GM12878 (cell line): ENCODE measurements around the gene FGFRL1. TPM values are rescaled to one million over a fixed set of nuclear protein-coding genes. Genes with fewer than 3 reads are reported as not detected.

Source experiments
- ATAC-seq: fragments of 200-7000 bp; cut with Tn5 transposase; 3 replicates; pipeline ENCODE4 v1.9.1; 2020; ENCODE audit warnings: mild to moderate bottlenecking, moderate library complexity
- BruUV-seq: library from RNA; stranded (reverse); fragments of 400-500 nt; replicated peaks from 2 replicates; lab custom pipeline; 2021; lab: Mats Ljungman, UMichigan
- CTCF ChIA-PET: fragments of 300-600 bp; sonication (Branson Sonifier 250); formaldehyde crosslinking; extraction: SDS; loops from one replicate; lab custom pipeline; 2021; ENCODE audit warnings: inconsistent platforms; lab: Yijun Ruan, JAX
- POLR2A ChIA-PET: fragments of 350-600 bp; formaldehyde crosslinking; extraction: SDS; loops from one replicate; lab custom pipeline; 2021; ENCODE audit warnings: inconsistent platforms; lab: Charles Lee
- RAD21 ChIA-PET: fragments of 300-600 bp; sonication (Branson Sonifier 250); formaldehyde crosslinking; loops from one replicate; lab custom pipeline; 2023; ENCODE audit warnings: antibody characterized with exemption; ENCODE audit not compliant: unreplicated experiment; lab: Charles Lee
- SMC1A ChIA-PET: fragments of 300-600 bp; sonication (Branson Sonifier 250); formaldehyde crosslinking; loops from one replicate; lab custom pipeline; 2023; ENCODE audit not compliant: unreplicated experiment, uncharacterized antibody; lab: Charles Lee
- DNase-seq: peaks from one replicate; pipeline ENCODE4 v3.0.0-alpha.2; 2011; ENCODE audit warnings: low read depth, low spot score
- FAIRE-seq: peaks from 3 replicates; lab custom pipeline; 2011; peaks lifted over from hg19 to GRCh38; lab: Jason Lieb, UNC
- H2AFZ ChIP-seq: 2 replicates; pipeline ENCODE4 v1.6.0; 2011; ENCODE audit warnings: low read depth, low read length, control low read depth; ENCODE audit not compliant: control insufficient read depth
- H3K27ac ChIP-seq: 2 replicates; pipeline ENCODE4 v1.5.1; 2011; ENCODE audit warnings: control low read depth; ENCODE audit not compliant: control insufficient read depth, insufficient read depth
- H3K27me3 ChIP-seq, 2 experiments: replicated peaks in 1 of 2; 2 replicates each; pipeline versions ENCODE4 v1.6.0 to v1.6.1; 2011; ENCODE audit warnings: low read length in 1 of 2; ENCODE audit not compliant: control insufficient read depth in 2 of 2, insufficient read depth in 2 of 2
- H3K36me3 ChIP-seq, 2 experiments: 2 replicates each; pipeline ENCODE4 v1.5.1; 2011; ENCODE audit warnings: low read length in 1 of 2; ENCODE audit not compliant: control insufficient read depth in 2 of 2, insufficient read depth in 2 of 2
- H3K4me1 ChIP-seq: 2 replicates; pipeline ENCODE4 v1.6.1; 2011; ENCODE audit warnings: mild to moderate bottlenecking, low read length, moderate library complexity, mixed read lengths; ENCODE audit not compliant: control insufficient read depth, insufficient read depth
- H3K4me2 ChIP-seq: 2 replicates; pipeline ENCODE4 v1.6.0; 2011; ENCODE audit warnings: control low read depth; ENCODE audit not compliant: control insufficient read depth, insufficient read depth
- H3K4me3 ChIP-seq: fragments of 200-600 bp; sonication (generic); 2 replicates; pipeline ENCODE4 v1.5.1; 2016
- H3K79me2 ChIP-seq: 2 replicates; pipeline ENCODE4 v1.6.0; 2011; ENCODE audit warnings: low read length; ENCODE audit not compliant: control insufficient read depth, insufficient read depth
- H3K9ac ChIP-seq: 2 replicates; pipeline ENCODE4 v1.8.0; 2011; ENCODE audit warnings: low read length, control low read depth, mixed read lengths; ENCODE audit not compliant: control insufficient read depth, insufficient read depth
- H3K9me3 ChIP-seq: replicated peaks from 3 replicates; pipeline ENCODE4 v1.5.1; 2011; ENCODE audit warnings: mild to moderate bottlenecking, low read length; ENCODE audit not compliant: control insufficient read depth, insufficient read depth
- H4K20me1 ChIP-seq: 2 replicates; pipeline ENCODE4 v1.6.0; 2011; ENCODE audit not compliant: control insufficient read depth, insufficient read depth
- BCL11A ChIP-seq: IDR thresholded peaks from 2 replicates; pipeline ENCODE4 v1.6.1; 2011; ENCODE audit warnings: low read depth, low read length
- CEBPB ChIP-seq, 2 experiments: fragments of 150-350 bp in 1 of 2; IDR thresholded peaks; 2 replicates each; pipeline ENCODE4 v1.6.1; 2012 to 2014; ENCODE audit warnings: low read depth in 2 of 2, low read length in 2 of 2, borderline replicate concordance in 1 of 2, inconsistent platforms in 1 of 2
- CHD4 ChIP-seq: fragments of 200-600 bp; sonication (generic); IDR thresholded peaks from 2 replicates; pipeline ENCODE4 v1.6.1; 2016; ENCODE audit warnings: mild to moderate bottlenecking
- E4F1 ChIP-seq: fragments of 450-650 bp; IDR thresholded peaks from 2 replicates; pipeline ENCODE4 v1.6.1; 2018; ENCODE audit warnings: borderline replicate concordance, mild to moderate bottlenecking; ENCODE audit not compliant: partially characterized antibody
- MTA2 ChIP-seq: fragments of 450-650 bp; IDR thresholded peaks from 2 replicates; pipeline ENCODE4 v1.6.1; 2016; ENCODE audit warnings: low read depth, mild to moderate bottlenecking, moderate library complexity
- RAD21 ChIP-seq: IDR thresholded peaks from 2 replicates; pipeline ENCODE4 v1.6.1; 2011; ENCODE audit warnings: mild to moderate bottlenecking, low read depth, low read length, moderate library complexity; ENCODE audit not compliant: insufficient read depth
- SPI1 ChIP-seq: IDR thresholded peaks from 2 replicates; pipeline ENCODE4 v1.6.1; 2011; ENCODE audit warnings: low read depth, mild to moderate bottlenecking, low read length, moderate library complexity, borderline replicate concordance; ENCODE audit not compliant: insufficient read depth
- SREBF1 ChIP-seq: IDR thresholded peaks from 2 replicates; pipeline ENCODE4 v1.6.1; 2012; ENCODE audit warnings: mild to moderate bottlenecking, low read length
- TCF12 ChIP-seq: IDR thresholded peaks from 2 replicates; pipeline ENCODE4 v1.6.1; 2011; ENCODE audit warnings: low read depth, mild to moderate bottlenecking, low read length
- TCF3 ChIP-seq: IDR thresholded peaks from 2 replicates; pipeline ENCODE4 v1.6.1; 2012; ENCODE audit warnings: low read depth, mild to moderate bottlenecking, low read length, borderline replicate concordance; ENCODE audit not compliant: insufficient read depth
- ZBTB33 ChIP-seq: fragments of 450-650 bp; IDR thresholded peaks from 2 replicates; pipeline ENCODE4 v1.6.1; 2017; ENCODE audit warnings: mild to moderate bottlenecking
- ZNF207 ChIP-seq: fragments of 450-650 bp; IDR thresholded peaks from 2 replicates; pipeline ENCODE4 v1.6.1; 2014; ENCODE audit warnings: antibody characterized with exemption, mild to moderate bottlenecking, borderline replicate concordance
- WGBS: methylation state at CpG from one replicate; pipeline ENCODE4 v1.1.6; 2016; ENCODE audit warnings: low lambda C conversion rate; ENCODE audit not compliant: insufficient replicate concordance, insufficient coverage; ENCODE audit errors: missing lambda C conversion rate; 5-methylcytosine and 5-hydroxymethylcytosine counted together
- in situ Hi-C: fragments of 300-500 bp; cut with MboI; formaldehyde crosslinking; loops from 9 replicates; pipeline ENCODE4 v1.14.3; 2018; ENCODE audit warnings: mixed read lengths
- intact Hi-C: fragments of 100-400 bp; cut with micrococcal nuclease; formaldehyde crosslinking; loops from one replicate; pipeline ENCODE4 v1.14.2; 2022; ENCODE audit not compliant: unreplicated experiment
- polyA plus RNA-seq, 11 experiments: library from polyadenylated mRNA; depleted of rRNA in 4 of 11; unstranded in 6 of 11; stranded (reverse) in 5 of 11; fragments of >200 nt; fragmentation: Nextera tagmentation in 4 of 11; fragmentation: Illumina TruSeq in 1 of 11; extraction: Ambion mirVana in 4 of 11; extraction: Trizol in 1 of 11; gene quantifications; 1 replicate in 1 of 11; 2 replicates in 10 of 11; pipeline versions ENCODE4 v1.2.1 to v1.2.3, GENCODE V29; 2011 to 2016; ENCODE audit warnings: inconsistent platforms in 2 of 11, missing spikeins in 2 of 11, low read depth in 1 of 11
- total RNA-seq, 4 experiments: library from RNA; depleted of rRNA in 3 of 4; stranded (reverse); fragments of >200 nt in 3 of 4; fragmentation: Illumina TruSeq in 1 of 4; extraction: Trizol in 1 of 4; gene quantifications; 2 replicates each; pipeline versions ENCODE4 v1.2.1 to v1.2.3, GENCODE V29; 2013 to 2021
- TF ChIP-seq, protein P1 (sequence below), 3 experiments: IDR thresholded peaks in 2 of 3; conservative IDR thresholded peaks in 1 of 3; 2 replicates each; pipeline ENCODE4 v1.5.1; 2011; ENCODE audit warnings: low read depth in 3 of 3, low read length in 3 of 3, mild to moderate bottlenecking in 3 of 3, control low read depth in 2 of 3, moderate library complexity in 2 of 3, inconsistent platforms in 1 of 3, mixed read lengths in 1 of 3; ENCODE audit not compliant: control insufficient read depth in 2 of 3, insufficient read depth in 1 of 3; ENCODE audit errors: extremely low read depth in 1 of 3

FGFRL1 gene
- total and polyA plus RNA-seq, 10 of the 15 experiments (the other 5 are each of a cell fraction or from before 2014, with no cell fraction given), result 0.02 to 1.5 (median 0.29) TPM; not detected in 2

DNA sequence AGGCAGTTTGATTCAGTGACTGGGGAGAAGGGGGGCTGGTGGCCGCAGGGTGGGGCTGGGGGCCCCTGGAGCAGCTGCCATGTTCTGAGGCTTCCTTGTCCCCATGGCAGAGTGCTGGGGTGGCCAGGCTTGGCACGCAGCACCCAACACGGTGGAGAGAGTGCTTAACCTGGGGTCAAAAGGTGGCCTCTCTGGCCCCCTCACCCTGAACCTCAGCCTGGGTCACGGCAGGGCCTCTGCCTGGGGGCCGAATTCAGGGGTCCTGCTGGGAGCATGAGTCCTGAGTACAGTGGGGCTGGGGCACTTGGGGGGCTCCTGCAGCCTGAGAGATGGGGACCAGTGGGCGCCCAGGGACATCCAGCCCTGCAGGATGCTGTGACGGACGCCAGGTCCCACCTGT lies 19.9 kb downstream of the FGFRL1 start (continued):
- TF ChIP-seq CHD4 (no peak), MTA2 (no peak), TCF12 (no peak), CEBPB (IDR thresholded peaks at IDR 0.05; ENCODE audit: borderline replicate concordance in 1 of 2, low read depth in 2 of 2, low read length in 2 of 2) (no peak), BCL11A (no peak), E4F1 (no peak), ZNF207 (no peak), SREBF1 (no peak)
- TF ChIP-seq, all 136 proteins: peak for 0

GRCh38 chr4:1031956-1032795 lies 20.8 kb downstream of the FGFRL1 start:
- H3K79me2 ChIP-seq, result no peaks in the 10 kb centered on the region
- H3K36me3 ChIP-seq, result no peaks in the 10 kb centered on the region
- no peaks in the 10 kb centered on the region for H3K27me3 ChIP-seq
- no TSS peak for BruUV-seq
- no peak overlapping the region for H3K4me2 ChIP-seq
- H3K9ac ChIP-seq, result no peak overlapping the region
- RAD21 ChIA-PET, result no interaction called here
- CTCF ChIA-PET, result no interaction called here
- no peaks in the 10 kb centered on the region for H4K20me1 ChIP-seq
- H3K4me1 ChIP-seq, result no peaks in the 10 kb centered on the region
- intact Hi-C loops, result no loop called here
- H3K27ac ChIP-seq, result no peak overlapping the region
- POLR2A ChIA-PET, result no interaction called here
- no peak overlapping the region for H2AFZ ChIP-seq
- no peak overlapping the region for H3K4me3 ChIP-seq
- H3K9me3 ChIP-seq, result no peaks in the 10 kb centered on the region
- FAIRE-seq (no peak), DNase-seq (no peak), ATAC-seq (peak; percentile 55)
- 27% methylated on average over 37 of the region's 37 CpGs for WGBS
- SMC1A ChIA-PET, result no interaction called here
- in situ Hi-C loops, result no loop called here
- TF ChIP-seq, protein P1, sequence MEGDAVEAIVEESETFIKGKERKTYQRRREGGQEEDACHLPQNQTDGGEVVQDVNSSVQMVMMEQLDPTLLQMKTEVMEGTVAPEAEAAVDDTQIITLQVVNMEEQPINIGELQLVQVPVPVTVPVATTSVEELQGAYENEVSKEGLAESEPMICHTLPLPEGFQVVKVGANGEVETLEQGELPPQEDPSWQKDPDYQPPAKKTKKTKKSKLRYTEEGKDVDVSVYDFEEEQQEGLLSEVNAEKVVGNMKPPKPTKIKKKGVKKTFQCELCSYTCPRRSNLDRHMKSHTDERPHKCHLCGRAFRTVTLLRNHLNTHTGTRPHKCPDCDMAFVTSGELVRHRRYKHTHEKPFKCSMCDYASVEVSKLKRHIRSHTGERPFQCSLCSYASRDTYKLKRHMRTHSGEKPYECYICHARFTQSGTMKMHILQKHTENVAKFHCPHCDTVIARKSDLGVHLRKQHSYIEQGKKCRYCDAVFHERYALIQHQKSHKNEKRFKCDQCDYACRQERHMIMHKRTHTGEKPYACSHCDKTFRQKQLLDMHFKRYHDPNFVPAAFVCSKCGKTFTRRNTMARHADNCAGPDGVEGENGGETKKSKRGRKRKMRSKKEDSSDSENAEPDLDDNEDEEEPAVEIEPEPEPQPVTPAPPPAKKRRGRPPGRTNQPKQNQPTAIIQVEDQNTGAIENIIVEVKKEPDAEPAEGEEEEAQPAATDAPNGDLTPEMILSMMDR (IDR thresholded peaks at IDR 0.05 in 2 of 3, conservative IDR thresholded peaks at IDR 0.05 in 1 of 3; ENCODE audit: control insufficient read depth in 2 of 3, extremely low read depth in 1 of 3, insufficient read depth in 1 of 3, low read depth in 3 of 3, low read length in 3 of 3), result peak in 1 of 3 experiments; percentile 17; a peak in 2 of 6 replicates
- TF ChIP-seq TCF12, result peak; percentile 79
- TF ChIP-seq SPI1, result no peak
- no peak for TF ChIP-seq ZBTB33
- TF ChIP-seq TCF3, result peak; percentile 91
- TF ChIP-seq RAD21, result 0 out of 2 replicates have a peak, but pooled peaks have one; percentile 17
